Neural cell (in vitro differentiated cells): ENCODE results near the gene TTC39A. TPM values are rescaled to one million over a fixed set of nuclear protein-coding genes. Genes with fewer than 3 reads are reported as not detected.

Source experiments
- H2AFZ ChIP-seq: fragments of 200-600, 300-800 bp; sonication (generic), shearing (Covaris generic); 2 replicates; pipeline ENCODE4 v1.6.0; 2014; ENCODE audit warnings: low read depth, mild to moderate bottlenecking, antibody characterized with exemption, low read length, moderate library complexity
- H3F3A ChIP-seq: fragments of 200-600 bp; shearing (Covaris generic); 2 replicates; pipeline ENCODE4 v1.6.1; 2016; ENCODE audit warnings: mild to moderate bottlenecking, moderate library complexity, mixed read lengths, antibody characterized with exemption, low read length; ENCODE audit not compliant: insufficient read depth, poor library complexity, severe bottlenecking
- H3K27ac ChIP-seq: fragments of 200-600, 300-800 bp; sonication (generic), shearing (Covaris generic); 2 replicates; pipeline ENCODE4 v1.5.1; 2014; ENCODE audit warnings: mild to moderate bottlenecking, low read length, moderate library complexity
- H3K27me3 ChIP-seq: fragments of 300-800, 200-600 bp; sonication (generic), shearing (Covaris generic); 2 replicates; pipeline ENCODE4 v1.6.0; 2014; ENCODE audit warnings: mild to moderate bottlenecking, low read depth, low read length, moderate library complexity; ENCODE audit not compliant: insufficient read depth
- H3K36me3 ChIP-seq: fragments of 300-800, 200-600 bp; sonication (generic), shearing (Covaris generic); 2 replicates; pipeline ENCODE4 v1.5.1; 2014; ENCODE audit warnings: mild to moderate bottlenecking, antibody characterized with exemption, low read length, moderate library complexity; ENCODE audit not compliant: insufficient read depth
- H3K4me2 ChIP-seq: fragments of 300-800, 200-600 bp; sonication (generic), shearing (Covaris generic); 2 replicates; pipeline ENCODE4 v1.6.0; 2014; ENCODE audit warnings: mild to moderate bottlenecking, low read length
- H3K4me3 ChIP-seq: fragments of 300-800, 200-600 bp; sonication (generic), shearing (Covaris generic); 2 replicates; pipeline ENCODE4 v1.5.1; 2014; ENCODE audit warnings: mild to moderate bottlenecking, low read length, moderate library complexity
- H3K79me2 ChIP-seq: fragments of 200-600 bp; shearing (Covaris generic); replicated peaks from 2 replicates; pipeline ENCODE4 v1.6.0; 2014; ENCODE audit warnings: mild to moderate bottlenecking, low read length, moderate library complexity; ENCODE audit not compliant: insufficient read depth
- H3K9ac ChIP-seq: fragments of 300-800, 200-600 bp; sonication (generic), shearing (Covaris generic); 2 replicates; pipeline ENCODE4 v1.6.1; 2016; ENCODE audit warnings: mild to moderate bottlenecking, low read length, mixed read lengths
- H3K9me2 ChIP-seq: fragments of 200-600 bp; shearing (Covaris generic); 2 replicates; pipeline ENCODE4 v1.6.1; 2016; ENCODE audit warnings: mild to moderate bottlenecking, low read length, mixed read lengths; ENCODE audit not compliant: insufficient read depth
- H3K9me3 ChIP-seq: fragments of 200-600, 300-800 bp; sonication (generic), shearing (Covaris generic); 2 replicates; pipeline ENCODE4 v1.6.1; 2016; ENCODE audit warnings: mild to moderate bottlenecking, mixed run types, low read length, moderate library complexity, mixed read lengths
- H4K20me1 ChIP-seq: fragments of 200-600 bp; shearing (Covaris generic); 2 replicates; pipeline ENCODE4 v1.6.1; 2016; ENCODE audit warnings: mild to moderate bottlenecking, mixed run types; ENCODE audit not compliant: insufficient read depth
- EP300 ChIP-seq: fragments of 450-650 bp; conservative IDR thresholded peaks from 2 replicates; pipeline ENCODE4 v1.6.1; 2014; ENCODE audit warnings: antibody characterized with exemption, mild to moderate bottlenecking, moderate library complexity; ENCODE audit not compliant: poor library complexity, severe bottlenecking
- EZH2 ChIP-seq: fragments of 200-600, 300-800 bp; shearing (Covaris generic), sonication (generic); IDR thresholded peaks from 2 replicates; pipeline ENCODE4 v1.6.1; 2014; ENCODE audit warnings: antibody characterized with exemption, low read length, borderline replicate concordance, mild to moderate bottlenecking; ENCODE audit not compliant: insufficient read depth, poor library complexity, severe bottlenecking
- MXI1 ChIP-seq: fragments of 450-650 bp; conservative IDR thresholded peaks from 2 replicates; pipeline ENCODE4 v1.6.1; 2014; ENCODE audit warnings: antibody characterized with exemption, mild to moderate bottlenecking; ENCODE audit not compliant: poor library complexity, severe bottlenecking
- POLR2AphosphoS5 ChIP-seq: IDR thresholded peaks from 2 replicates; pipeline ENCODE4 v1.6.1; 2012
- RAD21 ChIP-seq: fragments of 450-650 bp; conservative IDR thresholded peaks from 2 replicates; pipeline ENCODE4 v1.6.1; 2014; ENCODE audit warnings: antibody characterized with exemption, mild to moderate bottlenecking, moderate library complexity
- SMC3 ChIP-seq: fragments of 450-650 bp; conservative IDR thresholded peaks from 2 replicates; pipeline ENCODE4 v1.6.1; 2014; ENCODE audit warnings: antibody characterized with exemption, mild to moderate bottlenecking, moderate library complexity; ENCODE audit not compliant: poor library complexity
- polyA plus RNA-seq: library from polyadenylated mRNA; depleted of rRNA; stranded (reverse); fragments of >200 nt; gene quantifications from 2 replicates; pipeline ENCODE4 v1.2.3, GENCODE V29; 2014
- TF ChIP-seq, protein P1 (sequence below): fragments of 450-650 bp; IDR thresholded peaks from 2 replicates; pipeline ENCODE4 v1.5.1; 2014; ENCODE audit warnings: antibody characterized with exemption, mild to moderate bottlenecking, moderate library complexity; ENCODE audit not compliant: poor library complexity, severe bottlenecking
- TF ChIP-seq, protein P2 (sequence below): IDR thresholded peaks from 2 replicates; pipeline ENCODE4 v1.6.1; 2012; ENCODE audit warnings: borderline replicate concordance

TTC39A gene
- polyA plus RNA-seq, 1 donor from 2014 or later, result 1.1 TPM

DNA sequence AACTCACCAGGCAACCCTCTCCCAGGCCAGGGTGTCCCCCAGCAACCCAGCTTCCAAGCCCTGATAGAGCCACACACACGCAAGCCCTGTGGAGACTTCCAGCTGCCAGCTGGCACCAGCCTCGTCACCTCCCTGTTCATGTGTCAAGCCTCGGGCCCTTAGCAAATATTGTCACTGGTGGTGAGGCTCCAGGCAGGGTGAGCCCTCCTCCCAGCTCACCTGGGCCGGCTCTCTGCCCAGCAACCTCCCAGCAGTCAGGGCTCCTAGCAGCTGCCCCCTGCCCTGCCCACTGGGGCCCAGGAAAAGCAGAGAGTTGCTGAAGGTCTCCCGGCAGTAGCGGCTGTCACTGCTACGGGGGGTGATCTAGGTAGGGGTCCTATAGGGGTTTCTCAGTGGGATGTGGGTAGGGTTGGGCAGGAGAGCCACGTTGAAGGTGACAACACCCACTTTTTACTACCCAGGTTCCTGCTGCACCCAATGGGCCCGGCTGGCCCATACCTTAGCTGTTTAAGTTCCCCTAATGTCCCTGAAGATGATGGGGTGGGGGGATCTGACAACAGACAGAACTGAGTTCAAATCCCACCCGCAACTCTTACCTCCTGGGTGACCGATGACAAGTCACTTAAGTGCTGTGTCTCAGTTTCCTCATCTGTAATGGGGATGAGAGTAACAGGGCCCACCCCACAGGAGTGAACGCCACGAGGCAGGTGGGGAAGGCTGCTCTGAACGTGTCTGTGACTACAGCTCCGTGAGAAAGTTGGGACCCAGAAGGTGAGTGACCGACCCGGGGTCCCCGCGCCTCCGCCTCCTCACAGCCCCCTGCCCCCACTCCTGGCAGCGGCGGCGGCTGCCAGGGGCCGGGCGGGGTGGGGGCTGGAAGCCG, 678 bp downstream of the TTC39A start:
- no peaks in the 10 kb centered on the region for H3K9me2 ChIP-seq
- H3F3A ChIP-seq, result no peaks in the 10 kb centered on the region
- no peak overlapping the region for H3K4me2 ChIP-seq
- H3K27me3 ChIP-seq, result peaks cover 25% of the 10 kb centered on the region
- no peak overlapping the region for H3K9ac ChIP-seq
- H3K36me3 ChIP-seq, result no peaks in the 10 kb centered on the region
- H3K79me2 ChIP-seq, result no peaks in the 10 kb centered on the region
- no peak overlapping the region for H3K4me3 ChIP-seq
- no peak for TF ChIP-seq RAD21
- no peak for TF ChIP-seq SMC3
- no peak for TF ChIP-seq EP300
- TF ChIP-seq, protein P1, sequence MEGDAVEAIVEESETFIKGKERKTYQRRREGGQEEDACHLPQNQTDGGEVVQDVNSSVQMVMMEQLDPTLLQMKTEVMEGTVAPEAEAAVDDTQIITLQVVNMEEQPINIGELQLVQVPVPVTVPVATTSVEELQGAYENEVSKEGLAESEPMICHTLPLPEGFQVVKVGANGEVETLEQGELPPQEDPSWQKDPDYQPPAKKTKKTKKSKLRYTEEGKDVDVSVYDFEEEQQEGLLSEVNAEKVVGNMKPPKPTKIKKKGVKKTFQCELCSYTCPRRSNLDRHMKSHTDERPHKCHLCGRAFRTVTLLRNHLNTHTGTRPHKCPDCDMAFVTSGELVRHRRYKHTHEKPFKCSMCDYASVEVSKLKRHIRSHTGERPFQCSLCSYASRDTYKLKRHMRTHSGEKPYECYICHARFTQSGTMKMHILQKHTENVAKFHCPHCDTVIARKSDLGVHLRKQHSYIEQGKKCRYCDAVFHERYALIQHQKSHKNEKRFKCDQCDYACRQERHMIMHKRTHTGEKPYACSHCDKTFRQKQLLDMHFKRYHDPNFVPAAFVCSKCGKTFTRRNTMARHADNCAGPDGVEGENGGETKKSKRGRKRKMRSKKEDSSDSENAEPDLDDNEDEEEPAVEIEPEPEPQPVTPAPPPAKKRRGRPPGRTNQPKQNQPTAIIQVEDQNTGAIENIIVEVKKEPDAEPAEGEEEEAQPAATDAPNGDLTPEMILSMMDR, result no peak
- H3K9me3 ChIP-seq, result no peaks in the 10 kb centered on the region
- H3K27ac ChIP-seq, result no peak overlapping the region
- H4K20me1 ChIP-seq, result no peaks in the 10 kb centered on the region
- no peak overlapping the region for H2AFZ ChIP-seq

DNA sequence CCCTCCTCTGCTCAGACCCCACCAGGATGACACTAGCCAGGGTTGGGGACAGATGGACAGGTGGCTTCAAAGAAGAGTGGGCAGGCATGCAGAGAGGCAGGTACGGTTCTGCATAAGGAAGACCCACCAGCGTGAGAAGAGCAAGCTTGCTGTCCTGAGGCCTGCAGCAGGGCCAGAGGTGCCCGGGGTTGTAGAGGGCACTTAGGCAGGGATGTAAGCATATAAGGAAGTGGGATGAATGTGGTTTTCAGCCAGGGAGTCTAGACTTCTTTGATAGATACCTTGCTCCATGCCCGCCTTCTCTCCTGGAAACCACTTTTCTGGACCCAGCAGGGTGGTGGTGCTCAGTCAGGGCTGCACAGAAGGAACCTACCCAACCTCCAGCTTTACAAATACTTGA, 1.4 kb downstream of the TTC39A start:
- Histone ChIP-seq H3K4me3 (no peak overlapping the region), H3K79me2 (no peaks in the 10 kb centered on the region), H3K4me2 (no peak overlapping the region), H3K9me3 (no peaks in the 10 kb centered on the region), H3K27ac (no peak overlapping the region), H3K9ac (no peak overlapping the region), H3K9me2 (no peaks in the 10 kb centered on the region), H4K20me1 (no peaks in the 10 kb centered on the region), H3K36me3 (no peaks in the 10 kb centered on the region), H3K27me3 (peaks cover 25% of the 10 kb centered on the region), H2AFZ (no peak overlapping the region), H3F3A (no peaks in the 10 kb centered on the region)
- TF ChIP-seq EP300, result no peak
- TF ChIP-seq RAD21, result no peak
- TF ChIP-seq, protein P2, sequence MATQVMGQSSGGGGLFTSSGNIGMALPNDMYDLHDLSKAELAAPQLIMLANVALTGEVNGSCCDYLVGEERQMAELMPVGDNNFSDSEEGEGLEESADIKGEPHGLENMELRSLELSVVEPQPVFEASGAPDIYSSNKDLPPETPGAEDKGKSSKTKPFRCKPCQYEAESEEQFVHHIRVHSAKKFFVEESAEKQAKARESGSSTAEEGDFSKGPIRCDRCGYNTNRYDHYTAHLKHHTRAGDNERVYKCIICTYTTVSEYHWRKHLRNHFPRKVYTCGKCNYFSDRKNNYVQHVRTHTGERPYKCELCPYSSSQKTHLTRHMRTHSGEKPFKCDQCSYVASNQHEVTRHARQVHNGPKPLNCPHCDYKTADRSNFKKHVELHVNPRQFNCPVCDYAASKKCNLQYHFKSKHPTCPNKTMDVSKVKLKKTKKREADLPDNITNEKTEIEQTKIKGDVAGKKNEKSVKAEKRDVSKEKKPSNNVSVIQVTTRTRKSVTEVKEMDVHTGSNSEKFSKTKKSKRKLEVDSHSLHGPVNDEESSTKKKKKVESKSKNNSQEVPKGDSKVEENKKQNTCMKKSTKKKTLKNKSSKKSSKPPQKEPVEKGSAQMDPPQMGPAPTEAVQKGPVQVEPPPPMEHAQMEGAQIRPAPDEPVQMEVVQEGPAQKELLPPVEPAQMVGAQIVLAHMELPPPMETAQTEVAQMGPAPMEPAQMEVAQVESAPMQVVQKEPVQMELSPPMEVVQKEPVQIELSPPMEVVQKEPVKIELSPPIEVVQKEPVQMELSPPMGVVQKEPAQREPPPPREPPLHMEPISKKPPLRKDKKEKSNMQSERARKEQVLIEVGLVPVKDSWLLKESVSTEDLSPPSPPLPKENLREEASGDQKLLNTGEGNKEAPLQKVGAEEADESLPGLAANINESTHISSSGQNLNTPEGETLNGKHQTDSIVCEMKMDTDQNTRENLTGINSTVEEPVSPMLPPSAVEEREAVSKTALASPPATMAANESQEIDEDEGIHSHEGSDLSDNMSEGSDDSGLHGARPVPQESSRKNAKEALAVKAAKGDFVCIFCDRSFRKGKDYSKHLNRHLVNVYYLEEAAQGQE, result no peak
- no peak for TF ChIP-seq EZH2
- no peak for TF ChIP-seq POLR2AphosphoS5
- no peak for TF ChIP-seq SMC3
- TF ChIP-seq, protein P1, result no peak
- TF ChIP-seq MXI1, result no peak
